Stomach (tissue), 4 donors: ENCODE measurements around the gene ELMOD3.

Source experiments
- CTCF ChIP-seq, 7 experiments: fragments of 450-650 bp in 4 of 7; fragments of 200-600 bp in 3 of 7; sonication (generic) in 3 of 7; IDR thresholded peaks; one replicate each; pipeline ENCODE4 v1.5.1; 2016 to 2019; ENCODE audit warnings: antibody characterized with exemption in 7 of 7, control low read depth in 2 of 7, mild to moderate bottlenecking in 1 of 7
- EP300 ChIP-seq: sonication (generic); formaldehyde crosslinking; IDR thresholded peaks from one replicate; pipeline ENCODE4 v1.6.1; 2017; ENCODE audit warnings: antibody characterized with exemption
- POLR2A ChIP-seq, 4 donors: fragments of 450-650 bp; IDR thresholded peaks; one replicate each; pipeline ENCODE4 v1.6.1; 2016; ENCODE audit warnings: antibody characterized with exemption in 4 of 4, control low read depth in 2 of 4, mild to moderate bottlenecking in 1 of 4, moderate library complexity in 1 of 4

DNA sequence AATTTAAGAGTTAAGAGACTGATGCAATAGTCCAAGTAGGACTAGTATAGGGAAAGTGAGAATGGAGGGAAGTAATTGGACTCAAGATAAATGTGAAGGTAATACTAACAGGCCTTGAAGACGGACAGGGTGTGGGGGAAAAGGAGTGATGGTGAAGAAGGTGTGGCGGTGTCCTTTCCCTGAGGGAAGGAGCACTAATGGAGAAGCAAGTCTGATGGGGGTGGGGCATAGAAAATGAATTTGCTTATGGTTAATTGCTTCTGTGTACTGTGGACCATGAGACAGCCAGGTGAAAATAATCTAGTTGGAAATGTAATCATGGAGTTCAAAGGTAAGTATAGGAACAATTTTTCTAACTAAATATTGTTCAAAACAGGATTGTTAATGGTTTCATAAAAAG lies 19.6 kb upstream of the ELMOD3 start:
- TF ChIP-seq POLR2A (IDR thresholded peaks at IDR 0.05) (no peak), CTCF (IDR thresholded peaks at IDR 0.05) (no peak), EP300 (no peak)
